NOMO-1 treated with dmso at 0.1 percent for 144 hours (cell line): ENCODE measurements around the gene LEMD2.
"Not testable (repeated sequence)": the region's sequence is repeated elsewhere in the genome, so short reads cannot be mapped to it uniquely, and the experiment has no call there.

Source experiments
- DNase-seq: peaks from one replicate; lab custom pipeline; 2025; ENCODE audit not compliant: unreplicated experiment; lab: John Stamatoyannopoulos, UW

The LEMD2 gene

DNA sequence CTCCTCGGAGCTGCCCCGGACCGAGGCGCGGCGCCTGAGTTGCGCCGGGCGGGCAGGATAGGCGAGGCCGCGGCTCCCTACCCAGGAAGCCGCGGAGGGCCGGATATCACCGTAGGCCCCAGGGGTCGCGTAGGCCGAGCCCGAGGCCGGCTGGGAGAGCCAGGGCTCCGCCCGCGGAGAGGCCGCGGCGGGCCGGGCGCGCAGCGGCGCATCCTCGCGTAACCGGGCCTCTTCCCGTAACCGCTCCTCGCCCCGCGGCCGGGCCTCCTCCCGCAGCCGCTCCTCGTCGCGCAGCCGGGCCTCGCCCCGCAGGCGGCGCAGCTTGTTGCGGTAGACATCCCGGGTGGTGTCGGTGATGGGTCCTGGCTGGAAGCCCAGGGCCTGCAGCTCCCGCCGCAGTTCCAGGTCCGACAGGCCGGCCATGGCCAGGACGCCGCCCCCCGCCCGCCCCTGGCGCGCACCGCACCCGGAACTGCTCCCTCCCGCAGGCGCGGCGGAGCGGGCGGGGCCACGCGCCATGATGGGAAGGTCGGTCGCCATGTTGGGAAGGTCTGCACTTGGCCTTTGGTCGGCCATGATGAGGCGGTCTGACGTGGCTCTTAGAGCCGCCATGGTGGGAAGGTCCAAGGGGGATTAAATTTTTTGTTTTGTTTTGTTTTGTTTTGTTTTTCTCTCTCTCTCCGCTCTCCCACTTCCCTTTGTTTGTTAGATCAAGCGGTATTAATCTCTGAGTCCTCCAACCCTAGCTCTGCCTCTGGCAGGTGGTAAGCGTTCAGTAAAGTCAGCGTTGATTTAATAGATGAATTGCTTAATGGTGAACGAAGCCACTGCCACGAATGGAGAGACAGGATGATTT is at the start of gene LEMD2:
Gene LEMD2, minus strand, starts transcription at position 437 of the 856 bp plus-strand sequence. Its CDS starts 14 bp downstream, at position 423.
- DNase-seq: peak; percentile 80

DNA sequence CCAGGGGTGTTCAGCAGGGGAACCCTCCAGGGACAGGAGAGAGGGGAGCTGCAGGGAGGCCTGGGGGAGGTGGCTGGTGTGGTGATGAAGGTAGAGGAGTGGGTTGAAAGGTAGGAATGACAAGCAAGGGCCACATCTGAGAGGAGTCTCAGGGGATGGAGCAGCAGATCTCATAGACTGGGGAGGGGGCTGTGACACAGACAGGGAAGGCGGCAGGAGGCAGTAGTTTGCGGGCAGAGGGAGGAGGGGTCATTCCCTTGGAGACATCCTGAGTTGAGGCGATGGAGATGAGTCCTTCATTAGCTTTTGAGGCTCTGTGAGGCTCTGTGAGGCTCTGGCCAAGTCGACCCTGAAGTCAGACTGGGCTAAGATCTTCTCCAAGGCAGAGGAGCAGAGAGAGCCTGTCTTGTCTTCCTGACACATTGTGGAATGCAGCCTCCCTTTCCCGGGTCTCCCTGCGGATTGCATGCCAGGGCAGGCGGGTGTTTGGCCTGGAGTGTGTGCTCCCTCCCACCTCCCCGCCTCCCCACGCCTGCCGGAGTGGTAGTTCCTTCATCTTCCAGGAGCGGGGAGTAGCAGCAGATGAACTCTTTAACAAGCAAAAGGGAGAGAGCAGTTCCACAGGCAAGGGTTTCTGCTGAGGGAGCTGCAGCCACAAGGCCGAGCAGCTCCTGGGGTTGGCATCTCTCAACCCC is 49.2 kb upstream of the LEMD2 start:
- no peak for DNase-seq

DNA sequence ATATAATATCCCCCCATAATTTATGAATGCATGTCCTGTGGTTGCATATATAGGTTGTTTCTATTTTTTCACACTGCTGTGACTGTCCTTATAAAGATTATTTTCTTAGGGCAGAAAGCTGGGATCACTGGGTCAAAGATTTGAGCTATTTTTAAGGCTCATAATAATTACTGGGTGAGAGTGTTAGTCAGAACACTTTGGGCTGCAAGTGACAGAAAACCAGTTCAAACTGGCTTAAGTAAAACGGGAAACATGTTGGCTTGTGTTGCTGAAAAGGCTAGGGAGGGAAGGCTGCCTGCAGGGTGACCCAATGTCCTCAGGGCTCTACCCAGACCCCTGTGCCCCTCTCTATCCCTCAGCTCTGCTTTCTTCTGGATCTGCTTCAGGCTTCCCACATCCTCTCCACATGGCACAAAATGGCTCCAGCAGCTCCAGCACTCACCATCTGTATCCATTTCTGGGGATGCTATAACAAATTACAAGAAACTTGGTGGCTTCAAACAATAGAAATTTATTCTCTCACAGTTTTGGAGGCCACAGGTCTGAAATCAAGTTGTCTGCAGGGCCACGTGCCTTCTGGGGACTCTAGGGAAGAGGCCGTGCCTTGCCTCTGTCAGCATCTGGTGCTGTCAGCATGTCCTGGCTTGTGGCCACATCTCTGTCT is 48.0 kb upstream of the LEMD2 start:
- DNase-seq: no peak

DNA sequence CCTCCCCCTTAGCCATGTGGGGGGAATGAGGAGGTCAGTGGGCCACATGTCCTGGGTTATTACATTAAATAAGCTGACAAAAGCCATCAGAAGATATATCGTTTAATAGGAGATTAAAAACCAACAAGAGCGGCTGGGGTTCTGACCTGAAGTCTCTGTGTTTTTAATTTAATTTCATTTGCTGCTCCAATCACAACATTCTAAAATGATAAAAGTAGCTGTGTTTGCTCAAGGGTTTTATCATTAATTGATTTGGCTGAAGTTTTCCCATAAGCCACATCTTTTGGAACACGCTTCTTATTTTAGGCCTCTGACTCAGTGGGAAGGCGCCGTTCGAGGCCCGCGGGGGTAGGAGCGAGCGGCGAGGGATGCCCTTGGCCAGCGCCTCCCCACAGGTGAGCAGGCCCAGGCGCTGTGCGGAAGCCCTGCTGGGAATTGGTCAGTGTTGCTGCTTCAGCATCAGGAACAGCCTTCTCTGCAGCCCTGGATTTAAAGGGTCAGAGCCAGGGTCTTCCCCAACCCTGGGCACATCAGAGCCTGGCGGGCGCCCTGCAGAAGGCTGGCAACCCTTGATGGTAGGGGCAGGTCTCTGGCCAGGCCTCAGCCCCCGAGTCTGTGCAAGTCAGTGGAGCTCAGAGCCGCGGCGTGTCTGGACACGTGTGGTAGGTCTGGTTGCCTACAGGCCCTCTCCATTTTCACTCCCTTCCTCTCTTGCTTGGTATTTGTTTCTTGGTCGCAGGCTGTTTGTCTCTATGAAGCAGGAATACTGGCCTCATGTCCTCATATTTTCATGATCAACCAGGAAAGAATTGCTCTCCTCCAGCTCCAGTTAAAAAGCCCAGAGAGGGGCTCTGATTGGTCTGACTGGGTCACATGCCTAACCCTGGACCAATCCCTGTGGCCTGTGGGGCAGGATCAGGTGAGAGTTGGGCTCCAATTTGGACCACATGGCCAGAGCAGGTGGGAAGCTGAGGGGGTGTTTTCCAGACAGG is 45.8 kb upstream of the LEMD2 start:
- no peak for DNase-seq

DNA sequence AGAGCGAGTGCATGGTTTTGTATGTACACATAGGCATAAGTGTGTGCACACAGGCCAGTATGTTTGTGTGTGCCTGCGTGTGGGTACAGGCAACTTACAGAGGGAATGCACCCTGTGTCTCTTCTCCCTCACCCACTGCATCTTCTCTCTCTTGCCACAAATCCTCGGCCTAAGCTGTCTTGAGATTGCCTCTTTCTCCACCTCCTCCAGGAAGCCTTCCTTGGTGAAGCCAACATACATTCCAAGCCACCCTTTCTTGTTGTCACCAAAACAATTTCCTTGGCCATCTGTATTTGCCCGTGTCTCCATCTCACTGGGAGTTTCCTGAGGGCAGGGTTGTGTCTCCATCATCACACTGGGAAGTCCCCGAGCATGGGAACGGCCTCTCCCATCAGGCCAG is 44.7 kb upstream of the LEMD2 start:
- DNase-seq: no peak

DNA sequence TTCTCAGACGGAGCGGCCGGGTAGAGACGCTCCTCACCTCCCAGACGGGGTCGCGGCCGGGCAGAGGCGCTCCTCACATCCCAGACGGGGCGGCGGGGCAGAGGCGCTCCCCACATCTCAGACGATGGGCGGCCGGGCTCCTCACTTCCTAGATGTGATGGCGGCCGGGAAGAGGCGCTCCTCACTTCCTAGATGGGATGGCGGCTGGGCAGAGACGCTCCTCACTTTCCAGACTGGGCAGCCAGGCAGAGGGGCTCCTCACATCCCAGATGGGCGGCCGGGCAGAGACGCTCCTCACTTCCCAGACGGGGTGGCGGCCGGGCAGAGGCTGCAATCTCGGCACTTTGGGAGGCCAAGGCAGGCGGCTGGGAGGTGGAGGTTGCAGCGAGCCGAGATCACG is 43.9 kb upstream of the LEMD2 start:
- DNase-seq: not testable (repeated sequence)

DNA sequence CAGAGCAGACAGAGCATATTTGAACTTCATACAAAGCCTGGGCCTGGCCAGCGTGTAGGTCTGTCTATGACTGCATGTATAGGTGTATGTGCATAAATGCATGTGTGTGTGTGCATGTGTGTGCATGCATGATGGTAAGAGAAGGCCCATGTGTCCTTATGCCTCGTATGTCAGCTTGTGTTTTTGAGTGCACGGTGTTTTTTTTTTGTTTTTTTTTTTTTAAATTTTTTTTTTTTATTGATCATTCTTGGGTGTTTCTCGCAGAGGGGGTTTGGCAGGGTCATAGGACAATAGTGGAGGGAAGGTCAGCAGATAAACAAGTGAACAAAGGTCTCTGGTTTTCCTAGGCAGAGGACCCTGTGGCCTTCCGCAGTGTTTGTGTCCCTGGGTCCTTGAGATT is 42.8 kb upstream of the LEMD2 start:
- not testable (repeated sequence) for DNase-seq

DNA sequence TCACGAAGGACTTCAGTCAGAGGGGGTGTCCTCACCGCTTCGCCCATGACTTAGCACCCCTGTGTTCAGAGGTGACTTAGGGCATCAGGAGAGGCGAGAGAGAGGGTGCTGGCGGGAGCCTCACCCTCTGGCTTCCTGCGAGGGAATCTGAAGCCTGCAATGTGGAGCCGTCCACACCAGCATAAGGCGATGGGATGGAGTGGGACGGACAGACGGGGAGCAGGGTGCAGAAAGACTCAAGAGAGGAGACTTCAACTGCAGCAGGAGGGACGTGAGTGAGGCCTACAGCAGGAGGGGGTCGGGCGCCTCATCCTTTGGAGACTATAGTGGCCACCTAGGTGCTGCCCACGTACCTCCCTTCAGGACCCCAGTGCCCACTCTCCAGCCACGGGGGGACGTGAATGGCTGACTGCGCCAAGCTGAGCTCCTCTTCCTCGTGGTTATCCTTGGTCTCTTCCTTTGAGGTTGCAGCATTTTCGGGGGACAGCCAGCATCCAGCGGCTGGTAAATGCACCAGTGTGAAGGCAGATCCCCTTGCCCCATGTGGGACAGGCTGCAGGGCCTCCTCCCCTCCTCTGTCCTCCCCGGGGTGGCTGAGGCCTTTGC is 41.8 kb upstream of the LEMD2 start:
- DNase-seq: no peak

DNA sequence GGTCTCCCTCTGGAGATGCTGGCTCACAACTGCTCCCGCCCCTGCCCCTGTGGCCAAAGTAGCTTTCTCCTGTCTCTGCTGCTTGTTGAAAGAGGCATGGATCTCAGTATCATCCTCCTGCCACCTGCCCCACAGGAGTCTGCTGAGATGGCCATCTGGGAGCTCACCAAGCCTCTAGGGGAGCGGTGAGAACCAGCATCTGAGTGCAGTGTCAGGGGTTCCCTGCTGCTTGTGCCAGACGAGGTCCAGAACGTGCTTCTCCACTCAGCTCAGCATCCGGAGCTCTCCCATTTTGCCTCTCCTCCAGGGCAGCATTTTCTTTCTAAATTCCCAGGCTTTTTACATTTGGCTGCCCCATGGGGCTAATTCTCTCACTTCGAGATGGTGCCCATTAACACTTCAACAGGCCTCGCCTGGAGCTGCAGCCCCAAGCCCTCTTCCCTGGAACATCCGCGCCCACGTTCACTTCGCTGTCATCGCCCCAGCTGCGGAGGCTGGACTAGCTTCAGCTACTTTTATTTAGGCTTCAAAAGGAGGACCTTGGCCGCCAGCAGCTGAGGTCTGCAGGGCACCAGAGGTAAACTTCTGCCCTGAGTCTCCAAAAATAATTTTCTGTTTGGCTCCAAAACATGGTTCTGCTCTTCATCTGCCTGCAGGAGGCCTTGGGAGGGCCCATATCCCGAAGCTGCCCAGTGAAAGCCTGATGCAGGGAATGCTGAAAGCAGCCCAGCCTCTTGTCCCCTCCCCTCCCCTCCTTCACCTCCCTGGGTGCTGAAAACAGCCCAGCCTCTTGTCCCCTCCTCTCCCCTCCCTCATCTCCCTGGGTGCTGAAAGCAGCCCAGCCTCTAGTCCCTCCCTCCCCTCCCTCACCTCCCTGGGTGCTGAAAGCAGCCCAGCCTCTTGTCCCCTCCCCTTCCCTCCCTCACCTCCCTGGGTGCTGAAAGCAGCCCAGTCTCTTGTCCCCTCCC is 40.1 kb upstream of the LEMD2 start:
- no peak for DNase-seq

DNA sequence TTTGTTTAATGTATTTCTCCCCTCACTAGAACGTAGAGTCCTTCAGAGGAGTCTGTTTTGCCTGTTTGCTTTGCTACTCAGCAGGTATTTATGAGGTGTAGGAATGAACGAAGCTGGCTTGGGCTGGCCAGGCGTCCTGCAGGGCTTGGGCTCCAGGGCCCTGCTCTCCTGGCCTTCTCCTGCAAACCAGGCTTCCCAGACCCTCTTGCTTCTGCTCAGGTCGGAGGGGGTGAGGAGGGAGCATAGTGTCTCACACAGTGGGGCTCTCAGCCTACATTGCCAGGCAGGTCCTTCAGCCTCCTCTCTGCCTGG is 39.5 kb upstream of the LEMD2 start:
- no peak for DNase-seq

DNA sequence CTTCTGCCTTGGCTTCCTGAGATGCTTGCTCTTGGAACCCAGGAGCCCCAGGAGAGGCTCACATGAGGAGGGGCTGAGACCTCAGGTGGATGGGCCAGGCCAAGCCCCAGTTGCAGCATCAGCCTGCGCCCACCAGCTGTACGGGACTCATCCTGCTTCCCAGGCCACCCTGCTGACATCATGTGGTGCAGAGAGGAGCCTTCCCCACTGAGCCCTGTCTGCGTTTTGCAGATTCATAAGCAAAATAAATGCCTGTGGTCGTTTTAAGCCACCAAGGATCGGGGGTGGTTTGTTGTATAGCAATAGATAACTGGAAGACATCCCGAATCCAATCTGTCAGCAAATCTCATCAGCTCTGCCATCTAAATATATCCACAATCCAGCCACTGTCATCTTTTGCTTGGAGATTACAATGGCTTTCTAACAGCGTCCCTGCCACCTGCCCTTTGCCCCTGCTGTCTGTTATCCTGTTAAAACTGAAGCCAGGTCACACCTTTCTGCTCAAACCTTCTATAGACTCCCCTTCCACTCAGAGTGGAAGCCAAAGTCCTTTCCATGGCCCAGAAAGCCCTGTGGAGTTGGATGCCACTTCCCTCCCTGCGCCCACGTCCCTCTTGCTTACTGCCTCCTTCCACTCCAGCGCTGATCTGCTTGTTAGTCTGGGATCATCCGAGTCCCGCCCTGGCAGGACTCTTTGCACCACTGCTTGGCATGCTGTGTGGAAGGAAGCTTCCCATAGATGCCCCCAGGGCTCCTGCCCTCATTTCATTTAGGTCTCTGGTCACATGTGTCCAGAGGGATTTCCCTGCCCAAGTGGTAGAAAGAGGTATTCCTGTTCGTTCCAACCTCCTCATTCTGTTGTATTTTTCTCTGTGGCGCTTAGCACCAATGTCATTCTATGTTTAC is 38.9 kb upstream of the LEMD2 start:
- DNase-seq: no peak

DNA sequence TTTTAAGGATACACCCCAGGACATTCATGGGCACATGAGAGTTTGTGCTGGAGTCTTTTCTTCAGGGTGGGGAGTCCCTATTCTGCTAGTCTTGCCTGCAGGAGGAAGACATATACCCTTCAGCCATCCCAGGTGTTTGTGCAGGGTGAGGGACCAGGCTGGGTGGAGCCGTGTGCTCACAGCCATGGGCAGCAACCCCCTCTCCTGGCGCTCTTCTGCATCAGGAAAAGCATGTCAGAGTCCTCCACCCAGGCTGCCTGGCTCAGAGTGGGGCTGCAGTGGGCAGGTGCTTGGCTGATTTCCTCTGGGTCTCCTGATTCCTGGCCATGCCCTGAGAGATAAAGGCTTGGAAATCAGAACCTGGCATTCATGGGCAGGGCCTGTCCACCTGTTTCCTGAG is 37.6 kb upstream of the LEMD2 start:
- DNase-seq: no peak

DNA sequence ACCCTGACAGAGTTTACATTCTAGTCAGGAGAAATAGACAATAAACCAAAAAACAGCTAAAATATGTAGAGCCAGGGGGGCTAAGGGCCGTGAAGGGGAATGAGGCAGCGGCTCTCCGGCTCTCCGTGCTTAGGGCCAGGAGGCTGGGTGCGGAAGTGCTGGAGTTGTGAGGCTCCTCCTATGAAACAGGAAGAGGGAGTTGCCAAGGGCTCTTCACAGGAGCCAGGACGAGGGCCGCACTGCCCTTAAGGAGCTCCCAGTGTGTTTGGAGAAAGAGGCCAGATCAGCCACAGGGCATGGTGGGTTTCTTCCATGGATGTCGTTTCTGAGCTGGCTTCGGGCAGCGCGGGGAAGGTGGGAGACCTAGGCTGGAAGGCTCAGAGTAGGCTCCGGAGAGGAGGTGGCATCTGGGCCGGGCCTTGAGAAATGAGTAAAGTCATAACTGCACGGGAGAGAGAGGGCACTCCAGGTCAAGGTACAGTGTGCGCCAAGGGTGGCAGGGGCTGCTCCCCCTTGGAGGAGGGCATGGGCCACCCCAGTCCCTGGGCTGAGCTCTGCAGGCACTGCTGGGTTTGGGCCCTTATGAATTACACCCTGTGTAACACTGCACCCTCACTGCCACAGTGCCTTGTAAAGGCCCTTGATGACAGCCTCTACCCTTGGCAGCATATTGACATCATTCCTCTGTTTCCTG is 35.7 kb upstream of the LEMD2 start:
- no peak for DNase-seq

DNA sequence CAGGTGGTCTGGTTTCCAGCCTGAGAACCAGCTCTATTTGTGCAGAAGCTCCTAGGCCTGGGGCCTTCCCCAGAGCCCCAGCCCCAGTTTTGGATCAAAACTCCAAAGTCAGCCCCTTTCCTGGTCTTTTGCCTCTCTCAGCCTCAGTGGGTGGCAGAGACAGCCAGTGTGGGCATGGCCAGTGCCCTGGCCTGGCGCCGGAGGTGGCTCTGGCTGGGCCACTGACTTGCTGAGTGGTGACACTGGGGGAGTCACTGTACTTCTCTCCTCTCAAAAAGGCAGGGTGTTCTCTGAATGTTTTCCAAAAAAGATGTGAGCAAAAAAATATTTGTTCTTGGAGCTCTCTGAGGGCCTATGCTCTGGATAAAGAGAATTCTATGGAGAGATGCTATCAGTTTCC is 34.9 kb upstream of the LEMD2 start:
- no peak for DNase-seq

DNA sequence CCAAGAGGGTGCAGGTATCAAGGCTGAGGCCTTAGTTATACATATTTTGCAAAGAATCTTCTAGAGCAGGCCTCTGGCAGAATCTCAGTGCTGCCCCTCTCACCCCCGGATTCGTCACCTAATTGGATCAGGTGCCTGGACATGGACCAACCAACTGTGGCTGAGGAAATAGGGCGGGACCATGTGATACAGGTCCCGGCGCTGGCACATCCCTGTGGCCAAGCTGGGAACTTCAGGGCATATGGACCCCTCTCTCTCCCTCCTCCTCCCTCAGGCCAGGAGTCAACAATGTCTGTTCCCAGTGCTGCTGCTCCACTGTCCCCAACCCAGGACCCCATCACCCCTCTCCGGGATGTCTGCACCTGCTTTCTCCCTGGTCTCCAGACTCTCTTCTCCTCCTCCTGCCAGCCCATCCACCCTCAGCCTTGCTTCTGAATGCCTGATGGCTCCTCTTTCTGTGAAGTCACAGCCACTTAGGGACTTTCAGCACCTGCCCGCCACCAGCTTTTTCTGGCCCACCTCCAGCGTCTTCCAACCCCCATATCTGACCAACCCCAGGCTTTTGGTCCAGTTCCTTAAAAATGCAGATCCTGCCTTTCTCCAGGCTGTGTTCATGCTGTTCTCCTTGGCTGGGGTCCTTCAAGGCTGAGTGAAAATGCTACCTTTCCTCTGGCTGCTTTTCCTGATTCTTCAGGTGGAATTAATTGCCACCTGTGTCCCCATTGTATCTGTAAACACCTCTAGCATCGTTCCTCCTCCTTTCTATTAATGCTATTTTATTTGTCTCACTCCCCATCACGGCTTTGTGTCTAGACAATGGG is 33.9 kb upstream of the LEMD2 start:
- DNase-seq: no peak

DNA sequence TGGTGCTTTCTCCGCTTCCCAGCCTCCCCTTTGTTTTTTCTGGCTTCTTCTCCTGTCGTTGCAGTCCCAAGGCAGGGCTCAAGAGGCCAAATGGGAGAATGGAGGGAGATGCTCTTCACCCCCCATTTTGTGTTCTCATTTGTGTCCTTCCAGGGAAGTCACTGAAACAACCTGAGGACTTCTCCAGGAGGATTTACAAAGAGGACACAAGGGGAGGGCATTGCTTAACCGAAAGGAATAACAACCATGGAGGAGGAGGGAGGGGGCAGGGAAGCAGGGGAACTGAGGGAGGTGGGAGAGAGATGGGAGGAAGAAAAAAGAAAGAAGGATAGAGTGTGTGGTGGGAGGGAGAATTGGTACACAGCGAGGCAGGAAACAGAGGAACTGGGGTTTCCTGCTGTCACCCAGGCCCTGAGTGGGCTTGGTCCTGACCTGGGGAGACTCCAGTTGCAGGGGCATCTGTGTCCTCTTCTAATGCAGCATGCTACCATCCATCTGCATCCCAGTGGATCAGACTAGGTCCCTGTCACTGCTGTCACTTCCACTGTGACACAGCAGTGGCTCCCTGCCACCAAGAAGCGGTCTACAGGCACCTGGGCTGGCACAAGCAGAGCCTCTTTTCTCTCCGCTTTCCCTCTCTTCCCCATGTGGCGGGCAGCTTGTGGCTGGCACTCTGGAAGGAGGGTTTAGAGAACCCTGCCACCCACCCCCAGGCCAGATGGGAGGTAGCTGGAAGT is 32.0 kb upstream of the LEMD2 start:
- no peak for DNase-seq
